IMR-90 (cell line): ENCODE measurements around the gene ATG3.

Source experiments
- CTCF ChIP-seq: conservative IDR thresholded peaks from 2 replicates; pipeline ENCODE4 v1.5.1; 2012; ENCODE audit warnings: mild to moderate bottlenecking, low read depth, low read length, improper control_type of control experiment
- ELK1 ChIP-seq: fragments of 150-350 bp; IDR thresholded peaks from 2 replicates; pipeline ENCODE4 v1.6.1; 2016; ENCODE audit warnings: low read depth, mild to moderate bottlenecking, low read length, moderate library complexity, borderline replicate concordance
- MAFK ChIP-seq: IDR thresholded peaks from 2 replicates; pipeline ENCODE4 v1.6.1; 2012; ENCODE audit warnings: low read depth, low read length, improper control_type of control experiment
- MXI1 ChIP-seq: IDR thresholded peaks from 2 replicates; pipeline ENCODE4 v1.6.1; 2012; ENCODE audit warnings: low read depth, mild to moderate bottlenecking, low read length, moderate library complexity, borderline replicate concordance
- POLR2A ChIP-seq: IDR thresholded peaks from 2 replicates; pipeline ENCODE4 v1.6.1; 2012; ENCODE audit warnings: mild to moderate bottlenecking, low read depth, low read length
- SMC3 ChIP-seq: fragments of 150-350 bp; IDR thresholded peaks from 2 replicates; pipeline ENCODE4 v1.6.1; 2016; ENCODE audit warnings: low read depth, mild to moderate bottlenecking, antibody characterized with exemption, low read length, moderate library complexity
- USF2 ChIP-seq: fragments of 150-350 bp; IDR thresholded peaks from 2 replicates; pipeline ENCODE4 v1.6.1; 2017; ENCODE audit warnings: mild to moderate bottlenecking, antibody characterized with exemption, low read length, low read depth

GRCh38 chr3:112582244-112582874, 20.6 kb upstream of the ATG3 start:
- TF ChIP-seq POLR2A (no peak), CTCF (peak; percentile 69), USF2 (no peak), ELK1 (no peak), MXI1 (no peak), MAFK (no peak), SMC3 (peak; percentile 61)
